ENCODE results near the gene ATF7.

Gene ATF7

GRCh38 chr12:53561590-53561953 is 64.6 kb downstream of the ATF7 start:
- Histone ChIP-seq H3K4me3 (replicated peaks; ENCODE audit: low read depth, low read length) (no peak overlapping the region), H3K27me3 (replicated peaks; ENCODE audit: control insufficient read depth, insufficient read depth, low read length) (no peaks in the 10 kb centered on the region), H3K36me3 (ENCODE audit: control insufficient read depth, insufficient read depth, low read length) (no peaks in the 10 kb centered on the region)
- TF ChIP-seq, protein P1, sequence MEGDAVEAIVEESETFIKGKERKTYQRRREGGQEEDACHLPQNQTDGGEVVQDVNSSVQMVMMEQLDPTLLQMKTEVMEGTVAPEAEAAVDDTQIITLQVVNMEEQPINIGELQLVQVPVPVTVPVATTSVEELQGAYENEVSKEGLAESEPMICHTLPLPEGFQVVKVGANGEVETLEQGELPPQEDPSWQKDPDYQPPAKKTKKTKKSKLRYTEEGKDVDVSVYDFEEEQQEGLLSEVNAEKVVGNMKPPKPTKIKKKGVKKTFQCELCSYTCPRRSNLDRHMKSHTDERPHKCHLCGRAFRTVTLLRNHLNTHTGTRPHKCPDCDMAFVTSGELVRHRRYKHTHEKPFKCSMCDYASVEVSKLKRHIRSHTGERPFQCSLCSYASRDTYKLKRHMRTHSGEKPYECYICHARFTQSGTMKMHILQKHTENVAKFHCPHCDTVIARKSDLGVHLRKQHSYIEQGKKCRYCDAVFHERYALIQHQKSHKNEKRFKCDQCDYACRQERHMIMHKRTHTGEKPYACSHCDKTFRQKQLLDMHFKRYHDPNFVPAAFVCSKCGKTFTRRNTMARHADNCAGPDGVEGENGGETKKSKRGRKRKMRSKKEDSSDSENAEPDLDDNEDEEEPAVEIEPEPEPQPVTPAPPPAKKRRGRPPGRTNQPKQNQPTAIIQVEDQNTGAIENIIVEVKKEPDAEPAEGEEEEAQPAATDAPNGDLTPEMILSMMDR (IDR thresholded peaks at IDR 0.05; ENCODE audit: insufficient read depth, low read length, poor library complexity, severe bottlenecking), result no peak
- DNase-seq (ENCODE audit: extremely low read depth, insufficient read length), result no peak

- no peaks in the 10 kb centered on the region for H3K27me3 ChIP-seq (replicated peaks; ENCODE audit: control insufficient read depth, insufficient read depth, low read length)
- H3K36me3 ChIP-seq (ENCODE audit: control insufficient read depth, insufficient read depth, low read length), result no peaks in the 10 kb centered on the region
- no peak overlapping the region for H3K4me3 ChIP-seq (replicated peaks; ENCODE audit: low read depth, low read length)
- TF ChIP-seq, protein P1 (IDR thresholded peaks at IDR 0.05; ENCODE audit: insufficient read depth, low read length, poor library complexity, severe bottlenecking), result no peak
- no peak for DNase-seq (ENCODE audit: extremely low read depth, insufficient read length)
These were observed 65.1 kb downstream of the ATF7 start for GRCh38 chr12:53560912-53561589.

GRCh38 chr12:53560351-53560750 is 65.8 kb downstream of the ATF7 start:
- H3K4me3 ChIP-seq (replicated peaks; ENCODE audit: low read depth, low read length), result no peak overlapping the region
- H3K36me3 ChIP-seq (ENCODE audit: control insufficient read depth, insufficient read depth, low read length), result no peaks in the 10 kb centered on the region
- no peaks in the 10 kb centered on the region for H3K27me3 ChIP-seq (replicated peaks; ENCODE audit: control insufficient read depth, insufficient read depth, low read length)
- TF ChIP-seq, protein P1 (IDR thresholded peaks at IDR 0.05; ENCODE audit: insufficient read depth, low read length, poor library complexity, severe bottlenecking), result no peak
- DNase-seq (ENCODE audit: extremely low read depth, insufficient read length), result no peak

DNA sequence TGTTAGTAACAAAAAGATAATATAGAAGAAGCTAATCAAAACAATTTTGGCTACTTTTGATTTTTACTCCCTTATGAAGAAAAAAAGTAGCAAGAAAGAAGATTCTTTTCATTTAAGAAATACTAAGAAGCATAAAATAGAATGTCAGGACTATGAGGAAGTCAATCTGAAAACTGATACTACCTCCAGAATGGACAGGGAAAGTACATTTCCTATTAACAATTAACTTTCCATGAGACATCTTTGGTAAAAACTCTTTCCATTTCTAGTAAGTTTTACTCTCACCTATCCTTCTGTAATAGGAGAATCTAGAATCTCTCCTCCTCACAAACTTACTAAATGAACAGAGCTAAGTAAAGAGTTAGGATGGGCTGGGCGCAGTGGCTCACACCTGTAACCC is 67.6 kb downstream of the ATF7 start:
- H3K4me3 ChIP-seq (replicated peaks; ENCODE audit: low read depth, low read length), result no peak overlapping the region
- no peaks in the 10 kb centered on the region for H3K36me3 ChIP-seq (ENCODE audit: control insufficient read depth, insufficient read depth, low read length)
- DNase-seq (ENCODE audit: extremely low read depth, insufficient read length), result no peak
- TF ChIP-seq, protein P1 (IDR thresholded peaks at IDR 0.05; ENCODE audit: insufficient read depth, low read length, poor library complexity, severe bottlenecking), result no peak
- H3K27me3 ChIP-seq (replicated peaks; ENCODE audit: control insufficient read depth, insufficient read depth, low read length), result no peaks in the 10 kb centered on the region

DNA sequence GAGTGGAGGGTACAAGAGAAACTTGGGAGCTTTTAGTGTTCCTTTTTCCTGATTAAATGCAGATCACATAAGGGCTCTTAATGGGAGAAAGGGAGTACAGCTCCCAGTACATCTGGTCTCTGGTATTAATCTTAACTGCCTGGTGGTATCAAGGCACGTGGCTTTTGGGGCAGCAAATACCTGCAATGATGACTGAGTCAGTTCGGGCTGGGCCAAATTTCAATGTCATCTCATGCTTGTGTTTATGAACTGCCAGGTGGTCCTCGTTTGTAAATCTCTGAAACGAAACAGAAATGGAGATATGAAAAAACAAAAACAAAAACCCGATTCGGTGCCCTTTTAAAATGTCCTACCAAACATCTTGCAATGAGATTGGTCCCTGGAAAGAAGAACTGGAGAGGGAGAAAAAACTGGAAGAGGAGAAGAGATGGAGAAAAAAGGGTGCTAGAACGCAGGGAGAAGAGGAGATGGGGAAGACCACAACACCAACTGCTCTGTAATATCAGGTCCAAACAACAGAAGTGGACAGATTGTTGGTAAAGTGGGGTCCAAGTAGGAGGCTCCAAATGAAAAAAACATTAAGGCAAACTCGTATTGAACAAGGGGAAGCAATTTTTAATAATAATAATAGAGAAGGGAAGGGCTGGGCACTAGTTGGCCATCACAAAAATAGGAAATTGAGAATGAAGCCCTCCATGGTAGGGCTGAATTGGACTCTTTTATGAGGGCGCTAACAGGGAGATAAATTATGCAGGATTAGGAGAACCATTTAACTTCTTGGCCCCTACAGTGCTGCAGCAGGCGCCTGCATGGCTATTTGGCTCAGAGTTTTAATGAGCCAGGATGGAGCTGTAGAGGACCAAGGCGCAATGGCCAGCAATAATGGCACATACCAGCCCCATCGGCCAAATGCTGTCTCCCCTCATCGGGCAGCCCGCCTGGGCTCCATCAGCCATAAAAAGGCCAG is 73.5 kb downstream of the ATF7 start:
- TF ChIP-seq, protein P1 (IDR thresholded peaks at IDR 0.05; ENCODE audit: insufficient read depth, low read length, poor library complexity, severe bottlenecking), result no peak
- Histone ChIP-seq H3K27me3 (replicated peaks; ENCODE audit: control insufficient read depth, insufficient read depth, low read length) (no peaks in the 10 kb centered on the region), H3K4me3 (replicated peaks; ENCODE audit: low read depth, low read length) (no peak overlapping the region), H3K36me3 (ENCODE audit: control insufficient read depth, insufficient read depth, low read length) (peaks cover 3% of the 10 kb centered on the region)
- DNase-seq (ENCODE audit: extremely low read depth, insufficient read length), result no peak
